MM.1S (cell line): Measurements from ENCODE around the gene PCP4.

Source experiments
- DNase-seq: peaks from one replicate; pipeline ENCODE4 v3.0.0-alpha.2; 2015
- H2AFZ ChIP-seq: fragments of 300-600 bp; sonication (generic); 2 replicates; pipeline ENCODE4 v1.6.0; 2016; ENCODE audit warnings: antibody characterized with exemption, low read length
- H3F3A ChIP-seq: fragments of 300-600 bp; sonication (generic); 2 replicates; pipeline ENCODE4 v1.6.1; 2016; ENCODE audit warnings: mild to moderate bottlenecking, antibody characterized with exemption, low read length, moderate library complexity, mixed read lengths; ENCODE audit not compliant: insufficient read depth
- H3K27ac ChIP-seq: fragments of 300-600 bp; sonication (generic); 2 replicates; pipeline ENCODE4 v1.5.1; 2016; ENCODE audit warnings: mild to moderate bottlenecking, low read length
- H3K27me3 ChIP-seq: fragments of 300-600 bp; sonication (generic); replicated peaks from 2 replicates; pipeline ENCODE4 v1.6.0; 2016; ENCODE audit warnings: low read length; ENCODE audit not compliant: insufficient read depth
- H3K36me3 ChIP-seq: fragments of 300-600 bp; sonication (generic); replicated peaks from 2 replicates; pipeline ENCODE4 v1.6.1; 2016; ENCODE audit warnings: mild to moderate bottlenecking, low read length, mixed read lengths; ENCODE audit not compliant: insufficient read depth
- H3K4me1 ChIP-seq: fragments of 300-600 bp; sonication (generic); 2 replicates; pipeline ENCODE4 v1.6.1; 2016; ENCODE audit warnings: low read length, mixed read lengths
- H3K4me2 ChIP-seq: fragments of 300-600 bp; sonication (generic); 2 replicates; pipeline ENCODE4 v1.6.0; 2016; ENCODE audit warnings: low read depth, low read length
- H3K4me3 ChIP-seq: fragments of 300-600 bp; sonication (generic); 2 replicates; pipeline ENCODE4 v1.5.1; 2016; ENCODE audit warnings: low read length, mixed read lengths
- H3K79me2 ChIP-seq: fragments of 300-600 bp; sonication (generic); 2 replicates; pipeline ENCODE4 v1.6.1; 2016; ENCODE audit warnings: mixed run types, low read length, mixed read lengths
- H3K9ac ChIP-seq: fragments of 300-600 bp; sonication (generic); 2 replicates; pipeline ENCODE4 v1.6.1; 2016; ENCODE audit warnings: low read length, mixed read lengths
- H3K9me2 ChIP-seq: fragments of 300-600 bp; sonication (generic); replicated peaks from 2 replicates; pipeline ENCODE4 v1.6.1; 2016; ENCODE audit warnings: mild to moderate bottlenecking, low read length, mixed read lengths; ENCODE audit not compliant: insufficient read depth
- H3K9me3 ChIP-seq: fragments of 300-600 bp; sonication (generic); replicated peaks from 2 replicates; pipeline ENCODE4 v1.6.1; 2016; ENCODE audit warnings: mild to moderate bottlenecking, low read length, mixed read lengths; ENCODE audit not compliant: insufficient read depth
- H4K20me1 ChIP-seq: fragments of 300-600 bp; sonication (generic); 2 replicates; pipeline ENCODE4 v1.6.1; 2016; ENCODE audit warnings: mild to moderate bottlenecking, low read length, moderate library complexity, mixed read lengths; ENCODE audit not compliant: insufficient read depth
- EZH2 ChIP-seq: fragments of 300-600 bp; sonication (generic); optimal IDR thresholded peaks from 2 replicates; pipeline ENCODE3; 2017; ENCODE audit warnings: low read depth, mild to moderate bottlenecking, antibody characterized with exemption, low read length, mixed read lengths
- EZH2phosphoT487 ChIP-seq: fragments of 300-600 bp; sonication (generic); IDR thresholded peaks from 2 replicates; pipeline ENCODE4 v1.6.1; 2018; ENCODE audit warnings: antibody characterized with exemption, low read length
- TF ChIP-seq, protein P1 (sequence below): fragments of 300-600 bp; sonication (generic); IDR thresholded peaks from 2 replicates; pipeline ENCODE4 v1.5.1; 2016; ENCODE audit warnings: antibody characterized with exemption, low read length, mixed read lengths

Gene PCP4

GRCh38 chr21:39849014-39849655 lies 18.1 kb upstream of the PCP4 start:
- Histone ChIP-seq H3K9me2 (no peaks in the 10 kb centered on the region), H3K36me3 (no peaks in the 10 kb centered on the region), H3K4me1 (0 out of 2 replicates have a peak, but pooled peaks cover 8% of the 10 kb centered on the region), H3K27me3 (no peaks in the 10 kb centered on the region), H3K4me3 (no peak overlapping the region), H2AFZ (no peak overlapping the region), H3K79me2 (no peaks in the 10 kb centered on the region), H4K20me1 (no peaks in the 10 kb centered on the region), H3K27ac (no peak overlapping the region), H3K4me2 (no peak overlapping the region), H3K9ac (no peak overlapping the region), H3K9me3 (no peaks in the 10 kb centered on the region), H3F3A (no peaks in the 10 kb centered on the region)
- TF ChIP-seq, protein P1, sequence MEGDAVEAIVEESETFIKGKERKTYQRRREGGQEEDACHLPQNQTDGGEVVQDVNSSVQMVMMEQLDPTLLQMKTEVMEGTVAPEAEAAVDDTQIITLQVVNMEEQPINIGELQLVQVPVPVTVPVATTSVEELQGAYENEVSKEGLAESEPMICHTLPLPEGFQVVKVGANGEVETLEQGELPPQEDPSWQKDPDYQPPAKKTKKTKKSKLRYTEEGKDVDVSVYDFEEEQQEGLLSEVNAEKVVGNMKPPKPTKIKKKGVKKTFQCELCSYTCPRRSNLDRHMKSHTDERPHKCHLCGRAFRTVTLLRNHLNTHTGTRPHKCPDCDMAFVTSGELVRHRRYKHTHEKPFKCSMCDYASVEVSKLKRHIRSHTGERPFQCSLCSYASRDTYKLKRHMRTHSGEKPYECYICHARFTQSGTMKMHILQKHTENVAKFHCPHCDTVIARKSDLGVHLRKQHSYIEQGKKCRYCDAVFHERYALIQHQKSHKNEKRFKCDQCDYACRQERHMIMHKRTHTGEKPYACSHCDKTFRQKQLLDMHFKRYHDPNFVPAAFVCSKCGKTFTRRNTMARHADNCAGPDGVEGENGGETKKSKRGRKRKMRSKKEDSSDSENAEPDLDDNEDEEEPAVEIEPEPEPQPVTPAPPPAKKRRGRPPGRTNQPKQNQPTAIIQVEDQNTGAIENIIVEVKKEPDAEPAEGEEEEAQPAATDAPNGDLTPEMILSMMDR: no peak
- no peak for TF ChIP-seq EZH2phosphoT487
- TF ChIP-seq EZH2: no peak
- DNase-seq: no peak

DNA sequence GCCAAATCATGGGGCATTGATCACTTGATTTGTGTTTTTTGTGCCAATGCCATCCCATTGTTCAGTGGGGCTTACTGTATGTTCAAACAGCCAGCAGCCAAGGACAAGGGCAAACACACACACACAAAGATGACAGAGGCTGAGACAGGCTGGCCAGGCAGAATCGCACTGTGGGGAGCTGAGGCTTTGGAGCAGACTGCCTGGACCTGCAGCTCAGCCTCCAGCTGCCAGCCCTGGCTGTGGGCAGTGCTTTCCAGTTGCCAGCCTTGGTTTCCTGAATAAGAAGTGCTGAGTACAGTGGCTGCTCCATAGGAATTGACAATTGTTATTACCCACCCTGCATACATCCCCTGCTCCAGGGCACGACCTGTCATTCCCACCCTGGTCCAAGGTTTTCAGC lies 16.9 kb upstream of the PCP4 start:
- no peak overlapping the region for H3K4me3 ChIP-seq
- H3K9ac ChIP-seq: no peak overlapping the region
- no peak overlapping the region for H3K27ac ChIP-seq
- DNase-seq: no peak
- no peaks in the 10 kb centered on the region for H4K20me1 ChIP-seq
- no peaks in the 10 kb centered on the region for H3K9me2 ChIP-seq
- H3K36me3 ChIP-seq: no peaks in the 10 kb centered on the region
- H3K9me3 ChIP-seq: no peaks in the 10 kb centered on the region
- H3K79me2 ChIP-seq: no peaks in the 10 kb centered on the region
- 0 out of 2 replicates have a peak overlapping the region, but pooled peaks have one; percentile 7 for H2AFZ ChIP-seq
- TF ChIP-seq EZH2phosphoT487: no peak
- TF ChIP-seq, protein P1: no peak
- TF ChIP-seq EZH2: no peak
- H3K27me3 ChIP-seq: no peaks in the 10 kb centered on the region
- no peaks in the 10 kb centered on the region for H3F3A ChIP-seq
- H3K4me2 ChIP-seq: 0 out of 2 replicates have a peak overlapping the region, but pooled peaks have one; percentile 2
- 0 out of 2 replicates have a peak, but pooled peaks cover 8% of the 10 kb centered on the region for H3K4me1 ChIP-seq

GRCh38 chr21:39851002-39851618 lies 16.1 kb upstream of the PCP4 start:
- Histone ChIP-seq H3K79me2 (no peaks in the 10 kb centered on the region), H3K27me3 (no peaks in the 10 kb centered on the region), H3K4me1 (0 out of 2 replicates have a peak, but pooled peaks cover 8% of the 10 kb centered on the region), H4K20me1 (no peaks in the 10 kb centered on the region), H3K9me3 (no peaks in the 10 kb centered on the region), H3K4me2 (no peak overlapping the region), H3K4me3 (no peak overlapping the region), H2AFZ (no peak overlapping the region), H3K9ac (no peak overlapping the region), H3K27ac (no peak overlapping the region), H3F3A (no peaks in the 10 kb centered on the region), H3K36me3 (no peaks in the 10 kb centered on the region), H3K9me2 (no peaks in the 10 kb centered on the region)
- no peak for DNase-seq
- TF ChIP-seq, protein P1: no peak
- TF ChIP-seq EZH2 (no peak), EZH2phosphoT487 (no peak)
